SU-DHL-6 (cell line): Measurements from ENCODE around the gene PACS1.

Source experiments
- EZH2phosphoT487 ChIP-seq: fragments of 200-600 bp; sonication (generic), shearing (Covaris generic); conservative IDR thresholded peaks from 2 replicates; pipeline ENCODE4 v1.6.1; 2018; ENCODE audit warnings: mild to moderate bottlenecking, antibody characterized with exemption, low read length, moderate library complexity, mixed read lengths
- TF ChIP-seq, protein P1 (sequence below): fragments of 200-600 bp; sonication (generic); IDR thresholded peaks from one replicate; pipeline ENCODE4 v1.5.1; 2017; ENCODE audit warnings: antibody characterized with exemption, mild to moderate bottlenecking, low read length, moderate library complexity; ENCODE audit not compliant: insufficient read depth, poor library complexity, severe bottlenecking

DNA sequence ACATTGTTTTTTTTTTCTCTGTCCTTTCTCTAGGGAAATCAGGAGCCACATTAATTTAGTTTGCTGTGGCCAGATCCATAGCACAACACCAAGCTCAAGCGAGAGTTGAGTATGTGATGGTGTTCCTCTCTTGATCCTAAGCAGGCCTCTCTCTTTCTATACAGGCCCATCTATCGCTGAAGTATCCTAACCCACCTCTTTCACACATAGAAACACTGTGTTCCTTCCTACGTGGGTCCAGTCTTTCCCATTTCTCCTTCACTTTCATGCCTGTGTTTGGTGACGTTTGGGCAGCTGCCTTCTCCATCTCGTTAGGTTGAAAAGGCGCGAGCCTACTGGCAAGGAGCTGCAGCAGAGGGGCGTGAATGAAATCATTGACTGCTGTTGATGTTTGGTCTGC lies 2.4 kb downstream of the PACS1 start:
- TF ChIP-seq, protein P1, sequence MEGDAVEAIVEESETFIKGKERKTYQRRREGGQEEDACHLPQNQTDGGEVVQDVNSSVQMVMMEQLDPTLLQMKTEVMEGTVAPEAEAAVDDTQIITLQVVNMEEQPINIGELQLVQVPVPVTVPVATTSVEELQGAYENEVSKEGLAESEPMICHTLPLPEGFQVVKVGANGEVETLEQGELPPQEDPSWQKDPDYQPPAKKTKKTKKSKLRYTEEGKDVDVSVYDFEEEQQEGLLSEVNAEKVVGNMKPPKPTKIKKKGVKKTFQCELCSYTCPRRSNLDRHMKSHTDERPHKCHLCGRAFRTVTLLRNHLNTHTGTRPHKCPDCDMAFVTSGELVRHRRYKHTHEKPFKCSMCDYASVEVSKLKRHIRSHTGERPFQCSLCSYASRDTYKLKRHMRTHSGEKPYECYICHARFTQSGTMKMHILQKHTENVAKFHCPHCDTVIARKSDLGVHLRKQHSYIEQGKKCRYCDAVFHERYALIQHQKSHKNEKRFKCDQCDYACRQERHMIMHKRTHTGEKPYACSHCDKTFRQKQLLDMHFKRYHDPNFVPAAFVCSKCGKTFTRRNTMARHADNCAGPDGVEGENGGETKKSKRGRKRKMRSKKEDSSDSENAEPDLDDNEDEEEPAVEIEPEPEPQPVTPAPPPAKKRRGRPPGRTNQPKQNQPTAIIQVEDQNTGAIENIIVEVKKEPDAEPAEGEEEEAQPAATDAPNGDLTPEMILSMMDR = no peak
- no peak for TF ChIP-seq EZH2phosphoT487
